ENCODE results near the gene TGFB2. TPM values are rescaled to one million over a fixed set of nuclear protein-coding genes. Genes with fewer than 3 reads are reported as not detected.

TGFB2 gene
- total and polyA plus RNA-seq, 7 donors: 0.23 to 11.8 (median 6.3) TPM

DNA sequence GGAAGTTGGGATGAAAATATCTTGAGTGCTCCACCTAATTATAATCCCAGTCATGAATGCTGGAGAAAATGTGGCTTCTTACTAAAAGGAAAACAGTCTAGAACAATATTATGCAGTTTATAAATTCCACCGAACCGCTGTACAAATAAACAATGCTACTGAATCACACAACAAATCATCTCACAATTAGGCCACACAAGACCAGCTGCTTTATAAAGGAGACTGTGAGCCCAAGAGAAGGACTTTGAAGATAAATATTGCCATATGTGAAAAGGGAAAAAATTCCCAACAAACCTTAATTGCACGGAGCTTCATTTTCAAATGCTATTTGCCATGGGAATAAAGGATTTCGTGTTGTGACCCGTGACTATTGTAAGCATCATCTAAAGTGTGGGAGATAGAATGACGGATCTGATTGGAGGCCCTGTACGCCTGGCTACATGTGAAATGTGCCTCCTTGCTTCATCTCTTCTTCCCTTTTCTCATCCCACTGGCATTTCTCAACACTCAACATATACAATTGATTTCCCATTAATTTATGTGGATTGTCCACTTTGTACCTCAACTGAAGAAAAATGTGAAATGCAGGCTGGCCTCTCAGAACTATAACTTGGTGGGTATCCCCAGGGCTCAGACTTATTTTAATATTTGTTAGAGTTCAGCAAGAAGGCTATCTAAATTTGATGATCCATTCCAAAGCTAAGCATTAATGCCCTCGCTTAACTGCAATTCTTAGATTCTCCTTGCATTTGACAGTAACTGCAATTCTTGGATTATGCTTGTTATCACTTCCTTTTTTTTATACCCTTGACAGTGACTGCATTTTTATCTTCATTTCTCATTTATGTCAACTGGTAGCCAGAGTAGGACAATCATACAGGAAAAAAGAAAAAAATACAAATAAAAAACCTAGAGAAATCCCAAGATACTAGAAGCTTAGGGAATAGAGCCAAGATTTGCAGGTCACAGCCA, 122.3 kb downstream of the TGFB2 start:
- H3K4me1 ChIP-seq: peaks cover 0 to 13% (median 4%) of the 10 kb centered on the region in 4 donors
- no peaks in the 10 kb centered on the region for H3K27me3 ChIP-seq
- H3K9me3 ChIP-seq: no peaks in the 10 kb centered on the region
- DNase-seq: no peak
- peak overlapping the region in 1 of 4 donors; percentile 17 for H3K27ac ChIP-seq
- H3K4me3 ChIP-seq: no peak overlapping the region
- H3K36me3 ChIP-seq: no peaks in the 10 kb centered on the region
- TF ChIP-seq, protein P1, sequence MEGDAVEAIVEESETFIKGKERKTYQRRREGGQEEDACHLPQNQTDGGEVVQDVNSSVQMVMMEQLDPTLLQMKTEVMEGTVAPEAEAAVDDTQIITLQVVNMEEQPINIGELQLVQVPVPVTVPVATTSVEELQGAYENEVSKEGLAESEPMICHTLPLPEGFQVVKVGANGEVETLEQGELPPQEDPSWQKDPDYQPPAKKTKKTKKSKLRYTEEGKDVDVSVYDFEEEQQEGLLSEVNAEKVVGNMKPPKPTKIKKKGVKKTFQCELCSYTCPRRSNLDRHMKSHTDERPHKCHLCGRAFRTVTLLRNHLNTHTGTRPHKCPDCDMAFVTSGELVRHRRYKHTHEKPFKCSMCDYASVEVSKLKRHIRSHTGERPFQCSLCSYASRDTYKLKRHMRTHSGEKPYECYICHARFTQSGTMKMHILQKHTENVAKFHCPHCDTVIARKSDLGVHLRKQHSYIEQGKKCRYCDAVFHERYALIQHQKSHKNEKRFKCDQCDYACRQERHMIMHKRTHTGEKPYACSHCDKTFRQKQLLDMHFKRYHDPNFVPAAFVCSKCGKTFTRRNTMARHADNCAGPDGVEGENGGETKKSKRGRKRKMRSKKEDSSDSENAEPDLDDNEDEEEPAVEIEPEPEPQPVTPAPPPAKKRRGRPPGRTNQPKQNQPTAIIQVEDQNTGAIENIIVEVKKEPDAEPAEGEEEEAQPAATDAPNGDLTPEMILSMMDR (IDR thresholded peaks at IDR 0.05): no peak
- TF ChIP-seq EP300 (IDR thresholded peaks at IDR 0.05) (no peak), POLR2AphosphoS5 (IDR thresholded peaks at IDR 0.05) (no peak)
- intact Hi-C loops (cut with DNase I): no loop called here
- 79 to 82% methylated on average over 8 of the region's 8 CpGs for WGBS, 2 donors

DNA sequence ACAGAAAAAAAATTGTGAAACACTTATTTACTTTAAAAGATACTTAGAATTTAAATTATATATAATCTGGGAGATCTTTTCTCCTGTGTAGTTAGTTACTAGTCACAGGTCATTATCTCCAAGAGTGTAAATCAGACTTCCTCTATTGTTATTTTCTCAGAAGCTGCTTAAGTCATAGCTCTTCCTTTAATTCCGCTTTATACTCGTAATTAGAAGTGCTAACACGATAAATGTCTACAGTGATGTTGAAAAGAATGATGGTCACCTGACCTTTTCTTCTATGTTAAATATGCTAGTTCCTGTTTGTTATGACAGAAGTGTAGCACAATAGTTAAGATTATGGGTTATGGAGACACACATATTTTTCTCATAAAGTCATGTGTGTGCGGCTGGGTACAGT, 123.6 kb downstream of the TGFB2 start:
- DNase-seq: no peak
- H3K9me3 ChIP-seq: no peaks in the 10 kb centered on the region
- TF ChIP-seq POLR2A (IDR thresholded peaks at IDR 0.05) (no peak), EP300 (IDR thresholded peaks at IDR 0.05) (no peak), POLR2AphosphoS5 (IDR thresholded peaks at IDR 0.05) (no peak)
- TF ChIP-seq, protein P1 (IDR thresholded peaks at IDR 0.05): no peak
- no peaks in the 10 kb centered on the region for H3K4me1 ChIP-seq
- H3K4me3 ChIP-seq: no peak overlapping the region
- intact Hi-C loops (cut with DNase I): no loop called here
- WGBS, 2 donors: 82 to 85% methylated on average over 4 of the region's 4 CpGs
- no peaks in the 10 kb centered on the region for H3K27me3 ChIP-seq
- H3K27ac ChIP-seq: no peak overlapping the region
- no peaks in the 10 kb centered on the region for H3K36me3 ChIP-seq

DNA sequence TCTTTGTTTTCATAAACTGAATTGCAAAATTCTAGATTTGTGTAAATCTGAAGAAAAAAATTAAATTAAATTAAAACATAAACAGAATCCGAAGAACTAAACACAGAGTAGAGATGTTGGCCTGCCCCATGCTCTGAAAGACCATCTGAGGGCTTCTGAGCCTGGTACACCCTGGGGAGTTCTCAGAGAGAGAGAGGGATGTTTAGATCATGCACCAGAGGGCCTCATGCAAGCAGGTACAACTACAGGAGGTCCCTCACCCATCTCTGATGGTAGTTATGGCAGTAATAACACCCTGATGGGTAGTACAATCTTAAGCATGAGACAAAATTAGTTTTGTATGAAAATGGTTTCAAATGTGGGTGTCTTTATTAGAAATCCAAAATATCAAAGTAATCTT, 127.7 kb downstream of the TGFB2 start:
- TF ChIP-seq POLR2A (IDR thresholded peaks at IDR 0.05): no peak
- TF ChIP-seq, protein P1 (IDR thresholded peaks at IDR 0.05): no peak
- no peak for TF ChIP-seq EP300 (IDR thresholded peaks at IDR 0.05)
- no peak for TF ChIP-seq POLR2AphosphoS5 (IDR thresholded peaks at IDR 0.05)
- no peaks in the 10 kb centered on the region for H3K27me3 ChIP-seq
- no peaks in the 10 kb centered on the region for H3K9me3 ChIP-seq
- intact Hi-C loops (cut with DNase I): no loop called here
- H3K36me3 ChIP-seq: no peaks in the 10 kb centered on the region
- H3K27ac ChIP-seq: no peak overlapping the region
- H3K4me1 ChIP-seq: peaks cover 0 to 23% (median 14%) of the 10 kb centered on the region in 4 donors
- no peak for DNase-seq
- 75 to 79% methylated on average over 1 of the region's 1 CpG for WGBS, 2 donors
- no peak overlapping the region for H3K4me3 ChIP-seq

DNA sequence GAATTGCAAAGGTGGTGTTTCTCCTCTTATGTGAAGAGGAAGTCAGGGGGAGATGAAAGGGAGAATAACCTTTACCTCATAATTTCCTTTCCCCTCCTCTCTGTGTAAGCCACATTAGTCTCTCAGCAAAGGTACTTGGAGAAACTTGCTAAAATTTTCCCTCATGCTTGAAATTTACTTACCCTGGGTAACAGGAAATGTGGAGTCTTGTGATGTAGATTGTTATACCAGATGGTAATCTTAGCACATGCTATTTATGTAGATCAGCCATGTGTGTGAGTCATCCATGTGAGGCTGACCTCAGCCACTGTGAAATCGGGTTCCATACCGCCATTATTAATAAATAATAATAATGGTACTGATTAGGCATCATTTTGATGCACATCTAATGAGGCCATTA, 128.4 kb downstream of the TGFB2 start:
- intact Hi-C loops (cut with DNase I): no loop called here
- H3K27ac ChIP-seq: no peak overlapping the region
- H3K27me3 ChIP-seq: no peaks in the 10 kb centered on the region
- peaks cover 0 to 23% (median 14%) of the 10 kb centered on the region in 4 donors for H3K4me1 ChIP-seq
- no peaks in the 10 kb centered on the region for H3K9me3 ChIP-seq
- TF ChIP-seq POLR2A (IDR thresholded peaks at IDR 0.05) (no peak), POLR2AphosphoS5 (IDR thresholded peaks at IDR 0.05) (peak in 1 of 4 donors; percentile 34), EP300 (IDR thresholded peaks at IDR 0.05) (no peak)
- TF ChIP-seq, protein P1 (IDR thresholded peaks at IDR 0.05): no peak
- no peak overlapping the region for H3K4me3 ChIP-seq
- no peak for DNase-seq
- no peaks in the 10 kb centered on the region for H3K36me3 ChIP-seq
- 46 to 65% methylated on average over 2 of the region's 2 CpGs for WGBS, 2 donors

Measured in sigmoid colon (tissue), 7 donors.